Fibroblast of villous mesenchyme (primary cell): ENCODE measurements around the gene FAM163B. TPM values are rescaled to one million over a fixed set of nuclear protein-coding genes. Genes with fewer than 3 reads are reported as not detected.

Experiments
- DNase-seq: peaks from one replicate; pipeline ENCODE4 v3.0.0-alpha.2; 2010; ENCODE audit warnings: low read depth
- H3K4me3 ChIP-seq: 2 replicates; pipeline ENCODE4 v1.5.1; 2011; ENCODE audit warnings: low read depth, mild to moderate bottlenecking, low read length
- total RNA-seq: library from RNA; depleted of rRNA; stranded (reverse); fragments of >200 nt; gene quantifications from 2 replicates; pipeline ENCODE4 v1.2.3, GENCODE V29; 2012
- TF ChIP-seq, protein P1 (sequence below): IDR thresholded peaks from 2 replicates; pipeline ENCODE4 v1.5.1; 2012; ENCODE audit warnings: low read depth, mild to moderate bottlenecking, low read length; ENCODE audit not compliant: insufficient read depth

The FAM163B gene
- total RNA-seq, 1 donor = not detected

DNA sequence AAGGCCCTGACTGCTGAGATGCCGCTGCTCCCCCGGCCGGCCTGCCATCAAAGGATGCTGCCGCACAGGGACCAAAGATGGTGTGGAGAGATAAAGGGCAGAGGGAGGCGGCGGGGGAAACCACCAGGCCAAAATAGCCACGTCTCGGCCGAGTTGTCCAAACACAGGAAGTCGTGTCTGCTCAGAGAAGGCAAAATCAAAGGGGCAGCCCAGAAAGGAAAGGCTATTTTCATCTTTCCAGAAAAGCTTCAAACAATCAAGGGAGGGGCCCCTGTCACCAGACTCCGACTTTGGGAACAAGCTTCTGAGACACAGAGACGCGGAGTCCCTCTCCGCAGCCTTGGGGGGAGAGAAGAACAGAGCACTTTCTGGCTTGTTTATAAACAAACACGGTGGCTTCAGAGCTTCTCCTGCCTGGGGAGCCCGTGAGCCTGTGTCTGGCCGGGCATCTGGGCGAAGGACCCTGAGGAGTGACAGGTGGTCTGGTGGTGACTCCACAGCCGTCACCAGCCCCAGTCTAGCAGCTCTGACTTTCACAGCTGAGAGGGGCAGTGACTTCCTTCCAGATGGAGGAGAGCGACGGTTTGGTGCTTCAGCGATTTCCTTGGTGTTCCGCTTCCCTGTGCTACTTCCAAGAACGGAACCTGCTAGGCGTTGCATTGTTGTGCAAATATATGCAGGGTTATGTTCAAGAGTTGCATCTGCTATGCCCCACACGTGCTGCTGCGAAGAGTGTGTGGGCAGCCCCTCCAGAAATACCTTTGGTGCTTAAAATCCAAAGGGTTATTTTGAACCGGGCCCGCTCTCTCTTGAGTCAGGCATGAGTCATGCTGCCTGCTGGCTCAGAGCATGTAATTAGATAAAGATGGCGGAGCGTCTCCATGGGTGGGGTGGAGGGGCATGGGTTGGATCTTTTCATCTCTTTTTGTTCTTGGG lies 50.7 kb downstream of the FAM163B start:
- TF ChIP-seq, protein P1, sequence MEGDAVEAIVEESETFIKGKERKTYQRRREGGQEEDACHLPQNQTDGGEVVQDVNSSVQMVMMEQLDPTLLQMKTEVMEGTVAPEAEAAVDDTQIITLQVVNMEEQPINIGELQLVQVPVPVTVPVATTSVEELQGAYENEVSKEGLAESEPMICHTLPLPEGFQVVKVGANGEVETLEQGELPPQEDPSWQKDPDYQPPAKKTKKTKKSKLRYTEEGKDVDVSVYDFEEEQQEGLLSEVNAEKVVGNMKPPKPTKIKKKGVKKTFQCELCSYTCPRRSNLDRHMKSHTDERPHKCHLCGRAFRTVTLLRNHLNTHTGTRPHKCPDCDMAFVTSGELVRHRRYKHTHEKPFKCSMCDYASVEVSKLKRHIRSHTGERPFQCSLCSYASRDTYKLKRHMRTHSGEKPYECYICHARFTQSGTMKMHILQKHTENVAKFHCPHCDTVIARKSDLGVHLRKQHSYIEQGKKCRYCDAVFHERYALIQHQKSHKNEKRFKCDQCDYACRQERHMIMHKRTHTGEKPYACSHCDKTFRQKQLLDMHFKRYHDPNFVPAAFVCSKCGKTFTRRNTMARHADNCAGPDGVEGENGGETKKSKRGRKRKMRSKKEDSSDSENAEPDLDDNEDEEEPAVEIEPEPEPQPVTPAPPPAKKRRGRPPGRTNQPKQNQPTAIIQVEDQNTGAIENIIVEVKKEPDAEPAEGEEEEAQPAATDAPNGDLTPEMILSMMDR = no peak
- H3K4me3 ChIP-seq = no peak overlapping the region
- peak; percentile 76 for DNase-seq

DNA sequence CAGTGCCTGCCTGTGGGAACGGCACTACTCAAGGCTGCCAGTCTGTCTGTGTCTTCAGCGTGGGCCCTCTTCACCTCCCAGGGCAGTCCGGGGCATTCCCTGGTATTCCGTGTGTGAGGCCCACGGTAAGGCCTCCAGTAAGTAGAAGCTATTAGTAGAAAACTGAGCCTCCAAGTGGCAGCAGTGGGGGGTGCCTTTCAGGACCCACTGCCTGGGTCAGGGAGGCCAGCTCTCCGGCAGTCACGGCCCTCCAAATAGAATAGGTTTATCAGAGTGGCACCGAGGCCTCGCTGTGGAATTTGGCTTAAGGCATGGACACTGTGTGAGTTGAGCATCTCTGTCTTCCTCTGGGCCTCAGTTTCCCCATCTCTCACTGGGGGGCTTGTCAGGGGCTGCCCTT lies 51.6 kb downstream of the FAM163B start:
- H3K4me3 ChIP-seq = no peak overlapping the region
- DNase-seq = no peak
- TF ChIP-seq, protein P1 = no peak

DNA sequence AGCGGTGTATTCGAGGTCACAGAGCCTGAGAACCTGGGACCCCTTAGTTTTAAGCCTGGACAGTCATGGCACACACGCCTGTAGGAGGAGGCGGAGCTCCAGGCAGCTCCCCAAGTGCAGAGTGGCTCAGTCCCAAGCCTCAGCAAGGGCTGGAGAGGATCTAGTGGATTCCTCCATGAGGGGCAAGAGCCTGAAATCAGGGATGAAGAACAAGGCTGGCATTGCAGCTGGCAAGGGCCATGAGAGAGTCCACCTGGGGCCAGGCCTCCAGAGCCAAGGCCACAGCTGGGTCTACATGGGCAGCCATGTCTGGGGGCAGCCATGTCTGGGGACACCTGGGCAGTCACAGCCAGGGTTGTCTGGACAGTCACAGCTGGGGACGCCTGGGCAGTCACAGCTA lies 52.8 kb downstream of the FAM163B start:
- TF ChIP-seq, protein P1 = no peak
- H3K4me3 ChIP-seq = no peak overlapping the region
- no peak for DNase-seq

DNA sequence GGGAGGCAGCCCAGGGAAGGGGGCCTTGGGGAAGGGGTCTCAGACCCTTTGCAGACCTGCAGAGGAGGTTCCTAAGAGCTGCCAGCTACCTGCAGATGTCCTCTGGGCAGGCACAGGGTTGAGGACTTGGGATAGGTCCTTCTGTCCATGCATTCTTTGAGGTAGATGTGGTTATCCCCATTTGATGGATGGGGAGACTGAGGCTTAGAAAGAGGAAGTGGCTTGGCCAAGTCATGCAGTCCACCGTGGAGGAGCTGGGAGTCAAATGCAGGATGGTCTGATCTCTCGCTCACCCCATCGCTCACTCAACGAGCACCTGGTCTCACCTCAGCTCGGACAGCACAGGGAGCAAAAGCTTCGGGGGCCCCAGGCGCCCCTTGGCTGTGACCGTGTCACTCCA lies 54.5 kb downstream of the FAM163B start:
- TF ChIP-seq, protein P1 = no peak
- no peak for DNase-seq
- no peak overlapping the region for H3K4me3 ChIP-seq

DNA sequence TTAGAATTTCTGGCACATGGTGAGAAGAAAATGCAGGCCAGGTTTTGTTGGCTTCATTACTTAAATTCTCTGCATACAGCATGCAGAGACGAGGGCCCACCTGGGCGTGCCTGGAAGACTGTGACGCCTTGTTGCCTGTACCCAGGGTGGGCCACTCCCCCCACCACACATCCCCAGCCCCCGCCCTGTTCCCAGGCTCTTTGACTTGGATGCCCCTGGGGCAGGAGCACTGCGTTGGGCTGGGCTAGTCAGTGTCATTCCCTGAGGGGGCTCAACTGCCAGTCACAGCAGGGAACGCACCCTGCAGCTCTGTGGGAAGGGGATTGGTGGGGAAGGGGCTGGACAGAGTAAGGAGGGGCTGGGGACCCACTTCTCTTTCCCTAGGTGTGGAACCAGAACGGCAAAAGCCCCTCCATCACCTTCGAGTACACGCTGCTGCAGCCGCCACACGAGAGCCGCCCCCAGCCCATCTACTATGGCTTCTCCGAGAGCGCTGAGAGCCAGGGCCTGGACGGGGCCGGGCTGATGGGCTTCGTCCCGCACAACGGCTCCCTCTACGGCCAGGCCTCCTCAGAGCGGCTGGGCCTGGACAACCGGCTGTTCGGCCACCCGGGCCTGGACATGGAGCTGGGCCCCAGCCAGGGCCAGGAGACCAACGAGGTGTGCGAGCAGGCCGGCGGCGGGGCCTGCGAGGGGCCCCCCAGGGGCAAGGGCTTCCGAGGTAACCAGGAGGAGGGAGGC lies 55.0 kb downstream of the FAM163B start:
- TF ChIP-seq, protein P1 = no peak
- no peak overlapping the region for H3K4me3 ChIP-seq
- DNase-seq = no peak

DNA sequence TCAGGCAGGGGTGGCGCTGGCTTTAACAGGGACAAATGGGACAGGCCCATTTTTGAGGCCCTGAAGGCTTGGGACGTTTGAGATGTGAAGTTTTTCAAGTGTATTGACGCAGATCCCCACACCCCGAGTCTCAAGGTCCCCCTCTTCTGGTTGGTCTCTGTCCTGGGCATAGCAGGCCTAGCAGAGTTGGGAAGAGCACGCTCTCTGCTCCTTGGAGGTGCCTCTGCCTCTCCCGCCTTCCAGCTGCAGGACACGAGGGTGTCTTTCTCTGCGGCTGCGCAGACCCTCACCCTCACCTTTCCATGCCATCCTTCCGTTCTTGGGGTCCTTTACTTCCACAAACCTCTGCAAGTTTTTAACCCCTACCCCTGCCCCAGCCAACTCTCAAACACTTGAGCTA lies 56.1 kb downstream of the FAM163B start:
- no peak for DNase-seq
- TF ChIP-seq, protein P1 = no peak
- H3K4me3 ChIP-seq = no peak overlapping the region
